Ecto neural progenitor cell (in vitro differentiated cells): Measurements from ENCODE around the gene SMAD5.

Source experiments
- DNase-seq: peaks from one replicate; pipeline ENCODE4 v3.0.0-alpha.2; 2018; ENCODE audit warnings: low spot score

Gene SMAD5

GRCh38 chr5:136132557-136133221 lies at the start of gene SMAD5:
SMAD5 (plus strand) TSS chr5:136132845; CDS start chr5:136153761, 20,916 bp downstream.
- DNase-seq: peak; percentile 99

GRCh38 chr5:136084698-136085097 lies 47.9 kb upstream of the SMAD5 start:
- DNase-seq: no peak

GRCh38 chr5:136086783-136087566 lies 45.7 kb upstream of the SMAD5 start:
- DNase-seq: no peak

- DNase-seq: peak; percentile 29
Observed at GRCh38 chr5:136087961-136088871, 44.4 kb upstream of the SMAD5 start.

GRCh38 chr5:136089791-136090190 lies 42.9 kb upstream of the SMAD5 start:
- DNase-seq: peak; percentile 22

GRCh38 chr5:136090319-136090718 lies 42.3 kb upstream of the SMAD5 start:
- DNase-seq: peak; percentile 19

GRCh38 chr5:136094189-136094912 lies 38.3 kb upstream of the SMAD5 start:
- DNase-seq: no peak

- DNase-seq: no peak
Observed at GRCh38 chr5:136094913-136095641, 37.6 kb upstream of the SMAD5 start.

- DNase-seq: no peak
Observed at GRCh38 chr5:136098176-136098575, 34.5 kb upstream of the SMAD5 start.

GRCh38 chr5:136099870-136100269 lies 32.8 kb upstream of the SMAD5 start:
- DNase-seq: no peak

- DNase-seq: no peak
Observed at GRCh38 chr5:136101884-136102283, 30.8 kb upstream of the SMAD5 start.

- no peak for DNase-seq
Observed at GRCh38 chr5:136103118-136103517, 29.5 kb upstream of the SMAD5 start.

- DNase-seq: no peak
Observed at GRCh38 chr5:136104306-136104965, 28.2 kb upstream of the SMAD5 start.

GRCh38 chr5:136106351-136107031 lies 26.2 kb upstream of the SMAD5 start:
- DNase-seq: no peak

- no peak for DNase-seq
Observed at GRCh38 chr5:136108180-136108611, 24.4 kb upstream of the SMAD5 start.

- DNase-seq: no peak
Observed at GRCh38 chr5:136108766-136109165, 23.9 kb upstream of the SMAD5 start.

- DNase-seq: no peak
Observed at GRCh38 chr5:136109453-136110135, 23.1 kb upstream of the SMAD5 start.

- DNase-seq: no peak
Observed at GRCh38 chr5:136113606-136114005, 19.0 kb upstream of the SMAD5 start.

- DNase-seq: no peak
Observed at GRCh38 chr5:136114414-136115125, 18.1 kb upstream of the SMAD5 start.
